Measurements from ENCODE around the gene TMEM30A. TPM values are rescaled to one million over a fixed set of nuclear protein-coding genes. Genes with fewer than 3 reads are reported as not detected.

The TMEM30A gene
- total RNA-seq, 1 donor from 2014 or later = 125 TPM

DNA sequence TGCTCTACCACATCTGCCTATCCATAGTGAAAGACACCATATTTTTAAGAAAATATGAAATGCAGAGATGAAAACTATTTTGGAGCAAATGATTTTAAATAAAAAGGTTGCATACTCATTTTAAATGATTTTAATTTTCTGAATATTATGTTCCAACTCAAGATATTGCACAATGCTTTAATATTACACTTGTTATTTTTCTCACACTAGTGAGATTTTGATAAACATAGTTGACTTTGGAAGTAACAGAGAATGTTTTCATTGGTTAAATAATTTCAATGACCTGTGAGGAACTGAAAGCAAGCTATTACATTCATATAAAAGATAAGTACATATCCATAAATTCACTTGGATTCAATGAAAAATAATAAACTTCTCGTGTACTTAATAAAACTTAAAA lies 7.2 kb upstream of the TMEM30A start:
- DNase-seq (ENCODE audit: low spot score) = no peak

- DNase-seq (ENCODE audit: low spot score) = no peak
Observed at GRCh38 chr6:75291331-75291730, 6.7 kb upstream of the TMEM30A start.

GRCh38 chr6:75290136-75290945 lies 5.7 kb upstream of the TMEM30A start:
- no peak for DNase-seq (ENCODE audit: low spot score)

- no peak for DNase-seq (ENCODE audit: low spot score)
Observed at GRCh38 chr6:75288023-75288422, 3.4 kb upstream of the TMEM30A start.

DNA sequence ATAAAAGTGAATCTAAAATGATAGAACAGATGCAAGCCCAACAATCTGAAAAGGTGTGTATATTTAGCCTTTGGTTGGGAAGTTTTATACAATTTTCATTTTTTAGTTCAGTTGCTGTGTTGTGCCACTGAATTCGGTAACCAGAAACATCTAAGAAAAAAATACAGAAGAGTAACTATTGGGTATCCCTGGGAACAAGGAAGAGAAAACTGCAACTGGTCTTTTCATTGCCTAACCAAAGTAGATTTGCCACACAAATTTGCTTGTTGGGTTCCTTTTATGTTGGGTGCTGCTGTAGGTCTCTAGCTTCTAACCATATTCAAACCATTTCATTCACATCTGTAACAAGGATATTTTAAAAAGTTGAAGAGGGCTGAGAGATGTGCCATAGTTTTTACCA lies 2.8 kb upstream of the TMEM30A start:
- DNase-seq (ENCODE audit: low spot score) = no peak

DNA sequence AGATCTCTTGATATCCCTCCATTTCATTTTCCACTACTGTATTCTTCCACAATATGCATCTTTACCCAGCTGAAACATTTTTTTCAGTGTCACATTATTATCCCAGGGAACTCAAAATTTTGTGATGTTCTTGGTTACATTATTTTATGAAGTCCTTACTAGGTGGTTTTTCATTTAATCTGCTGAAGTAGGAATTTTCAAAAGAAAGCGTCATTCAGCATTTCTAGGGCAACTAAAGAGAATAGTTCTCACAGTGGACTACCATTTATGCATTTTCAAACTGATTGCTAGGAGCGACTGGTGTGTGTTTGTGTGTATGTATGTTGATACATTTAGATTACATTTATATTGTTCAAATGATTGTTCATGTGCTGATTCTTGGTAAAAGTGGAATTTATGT lies 2.4 kb upstream of the TMEM30A start:
- DNase-seq (ENCODE audit: low spot score) = no peak

DNA sequence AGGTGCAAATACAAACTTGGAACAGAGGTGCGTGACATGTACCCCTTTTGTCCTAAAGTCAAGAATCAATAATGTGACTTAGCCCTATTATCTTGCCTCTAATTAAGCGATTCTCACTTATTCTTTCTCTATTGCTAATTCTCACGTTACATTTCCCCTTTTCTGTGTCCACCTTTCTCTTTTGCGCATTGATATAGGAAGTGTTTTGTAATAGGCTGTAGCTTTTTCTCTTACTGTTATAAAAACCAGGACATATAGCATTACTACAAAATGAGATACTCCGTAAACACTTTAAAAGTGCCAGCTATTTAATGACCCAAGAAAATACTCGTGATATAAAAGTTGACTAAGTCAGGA lies 669 bp upstream of the TMEM30A start:
- DNase-seq (ENCODE audit: low spot score) = no peak

DNA sequence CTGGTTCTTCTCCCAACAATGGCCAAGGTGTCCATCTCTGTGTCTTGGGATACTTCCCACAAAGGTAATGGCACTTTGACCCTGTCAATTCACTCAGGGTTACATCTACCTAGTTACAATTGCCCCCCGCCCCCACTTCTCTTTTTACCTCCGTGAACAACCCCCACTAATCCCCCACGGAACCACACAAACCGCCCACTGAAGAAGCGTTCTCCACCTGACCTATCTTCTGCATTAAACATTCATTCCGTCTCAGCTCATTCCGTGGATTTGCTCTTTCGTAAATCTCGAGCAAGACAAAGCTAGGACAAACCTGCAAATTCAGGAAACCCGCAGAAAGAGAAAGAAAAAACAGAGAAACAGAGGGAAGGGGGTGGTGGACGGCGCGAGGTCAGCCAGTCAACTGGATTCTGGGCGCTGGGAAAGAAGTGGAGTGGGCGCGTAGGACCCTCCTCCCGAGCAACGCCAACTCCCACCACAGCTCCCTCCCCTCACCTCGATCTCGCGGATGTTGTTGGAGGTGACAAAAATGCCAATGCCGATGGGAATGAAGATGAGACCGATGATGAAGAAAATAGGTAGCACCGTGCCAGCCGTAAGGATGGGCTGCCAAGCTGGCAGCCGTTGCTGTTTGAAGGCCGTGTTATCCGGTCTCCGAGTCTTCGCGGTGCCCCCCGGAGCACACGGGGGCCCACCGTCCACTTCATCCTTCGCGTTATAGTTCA lies 523 bp downstream of the TMEM30A start:
- DNase-seq (ENCODE audit: low spot score) = no peak

DNA sequence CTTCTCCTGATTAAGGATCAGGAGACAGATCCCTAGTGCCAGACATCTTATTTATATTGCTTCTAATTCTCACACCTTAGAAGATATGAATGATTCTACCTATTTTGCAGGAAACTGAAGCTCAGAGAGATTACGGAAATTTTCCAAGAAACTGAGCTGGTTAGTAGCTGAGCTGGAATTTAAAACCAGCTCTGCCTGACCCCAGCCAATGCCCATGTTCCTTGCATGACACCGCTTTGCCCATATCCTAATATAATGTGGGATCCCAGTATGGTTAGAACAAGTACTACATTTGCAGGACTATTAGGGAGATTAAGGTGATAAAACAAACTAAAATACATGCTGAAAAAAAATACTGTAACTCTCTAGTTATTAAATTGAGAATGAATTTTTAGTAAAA lies 1.9 kb downstream of the TMEM30A start:
- DNase-seq (ENCODE audit: low spot score) = no peak

DNA sequence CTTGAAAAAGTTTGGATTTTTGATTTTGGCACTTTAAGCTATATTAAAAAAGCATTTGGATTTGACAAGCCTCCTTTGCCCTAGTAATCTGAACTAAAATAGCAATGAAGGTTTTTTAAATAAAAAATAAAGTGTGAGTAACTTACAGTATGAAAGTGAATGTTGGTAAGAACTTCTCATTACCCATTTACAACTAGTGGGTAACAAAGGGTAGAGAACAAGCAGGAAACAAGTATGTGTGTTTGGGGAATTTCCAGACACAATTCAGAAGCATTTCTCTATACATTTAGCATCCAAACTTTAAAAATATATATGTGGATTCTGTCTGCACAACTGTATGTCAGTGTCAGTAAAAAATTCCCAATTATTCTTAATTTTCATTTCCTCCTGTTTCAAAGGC lies 2.9 kb downstream of the TMEM30A start:
- DNase-seq (ENCODE audit: low spot score) = no peak

- no peak for DNase-seq (ENCODE audit: low spot score)
Observed at GRCh38 chr6:75280131-75280855, 4.3 kb downstream of the TMEM30A start.

GRCh38 chr6:75279418-75279817 lies 5.2 kb downstream of the TMEM30A start:
- DNase-seq (ENCODE audit: low spot score) = no peak

DNA sequence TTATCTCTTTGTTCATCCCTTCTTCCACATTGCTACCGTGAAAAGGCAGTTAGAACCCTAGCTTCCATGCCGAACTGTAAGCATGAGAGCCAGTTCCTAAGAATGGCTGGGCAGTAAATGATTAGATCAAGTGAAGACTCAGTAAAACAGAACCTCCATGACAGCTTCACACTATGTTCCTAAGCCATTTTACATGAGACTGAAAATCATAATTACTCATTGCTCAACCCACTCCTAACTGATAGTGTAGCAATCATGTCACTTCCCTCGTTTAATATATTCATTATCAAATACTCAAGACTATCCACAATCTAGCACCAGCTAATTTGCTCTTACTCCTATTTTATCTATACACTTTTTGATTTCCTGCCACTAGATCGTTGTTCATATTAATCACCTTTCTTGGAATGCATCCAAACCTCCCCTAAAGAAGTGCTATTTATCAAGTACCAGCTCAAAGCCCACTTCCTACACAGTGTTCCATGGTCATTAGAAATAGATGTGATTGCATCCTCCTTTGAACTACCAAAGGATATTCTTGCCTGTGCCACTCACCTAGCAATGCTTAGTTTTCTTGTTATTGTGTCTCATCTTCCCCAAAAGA lies 6.0 kb downstream of the TMEM30A start:
- no peak for DNase-seq (ENCODE audit: low spot score)

DNA sequence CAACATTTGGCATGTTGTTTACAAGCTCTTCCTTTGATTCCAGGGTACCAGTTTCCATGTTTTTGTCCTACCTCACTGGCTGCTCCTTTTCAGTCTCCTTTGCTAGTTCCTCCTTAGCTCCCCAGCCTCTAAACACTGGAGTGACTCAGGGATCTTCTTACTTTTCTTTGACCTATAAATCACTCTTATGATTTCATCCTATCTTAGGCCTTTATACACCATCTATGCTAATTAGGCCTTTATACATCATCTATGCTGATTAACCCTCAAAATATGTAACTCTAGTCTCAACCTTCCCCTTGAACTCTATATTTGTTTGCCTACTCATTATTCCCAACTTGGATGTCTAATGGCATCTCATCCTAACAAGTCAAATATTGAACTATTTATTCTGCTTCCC lies 9.5 kb downstream of the TMEM30A start:
- no peak for DNase-seq (ENCODE audit: low spot score)

GRCh38 chr6:75273009-75273408 lies 11.6 kb downstream of the TMEM30A start:
- DNase-seq (ENCODE audit: low spot score) = no peak

DNA sequence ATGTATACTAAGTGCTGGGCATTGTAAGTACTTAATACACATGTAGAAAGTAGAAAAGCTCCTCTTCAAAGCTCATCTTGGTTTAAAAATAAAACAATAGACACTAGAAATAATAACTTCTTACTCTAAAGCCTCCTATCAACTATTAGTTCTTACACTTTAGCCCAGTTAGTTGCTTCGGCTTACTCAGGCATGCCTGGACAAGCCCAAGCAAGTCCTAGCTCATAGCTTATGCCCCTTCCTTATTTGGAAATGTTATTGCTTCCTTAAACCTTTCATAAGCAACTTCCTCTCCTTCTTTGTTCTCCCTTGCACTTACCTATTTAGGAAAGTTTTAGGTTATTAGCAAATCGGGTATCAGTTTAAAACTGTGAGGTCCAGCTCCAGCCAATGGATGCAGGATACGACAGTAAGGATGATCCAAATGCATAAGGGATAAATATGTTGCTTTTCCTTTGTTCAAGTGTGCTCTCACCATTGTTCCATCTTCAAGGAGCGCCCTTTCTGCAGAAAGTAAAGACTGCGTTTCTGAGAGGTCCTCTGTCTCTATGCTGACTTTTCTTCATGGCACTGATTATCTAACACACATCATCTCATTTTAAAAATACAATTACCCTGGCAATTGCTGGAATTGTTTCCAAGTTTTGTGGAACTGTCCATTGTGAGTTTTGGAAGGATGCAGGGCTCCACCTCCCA lies 12.3 kb downstream of the TMEM30A start:
- DNase-seq (ENCODE audit: low spot score) = no peak

- no peak for DNase-seq (ENCODE audit: low spot score)
Observed at GRCh38 chr6:75268988-75269354, 15.6 kb downstream of the TMEM30A start.

DNA sequence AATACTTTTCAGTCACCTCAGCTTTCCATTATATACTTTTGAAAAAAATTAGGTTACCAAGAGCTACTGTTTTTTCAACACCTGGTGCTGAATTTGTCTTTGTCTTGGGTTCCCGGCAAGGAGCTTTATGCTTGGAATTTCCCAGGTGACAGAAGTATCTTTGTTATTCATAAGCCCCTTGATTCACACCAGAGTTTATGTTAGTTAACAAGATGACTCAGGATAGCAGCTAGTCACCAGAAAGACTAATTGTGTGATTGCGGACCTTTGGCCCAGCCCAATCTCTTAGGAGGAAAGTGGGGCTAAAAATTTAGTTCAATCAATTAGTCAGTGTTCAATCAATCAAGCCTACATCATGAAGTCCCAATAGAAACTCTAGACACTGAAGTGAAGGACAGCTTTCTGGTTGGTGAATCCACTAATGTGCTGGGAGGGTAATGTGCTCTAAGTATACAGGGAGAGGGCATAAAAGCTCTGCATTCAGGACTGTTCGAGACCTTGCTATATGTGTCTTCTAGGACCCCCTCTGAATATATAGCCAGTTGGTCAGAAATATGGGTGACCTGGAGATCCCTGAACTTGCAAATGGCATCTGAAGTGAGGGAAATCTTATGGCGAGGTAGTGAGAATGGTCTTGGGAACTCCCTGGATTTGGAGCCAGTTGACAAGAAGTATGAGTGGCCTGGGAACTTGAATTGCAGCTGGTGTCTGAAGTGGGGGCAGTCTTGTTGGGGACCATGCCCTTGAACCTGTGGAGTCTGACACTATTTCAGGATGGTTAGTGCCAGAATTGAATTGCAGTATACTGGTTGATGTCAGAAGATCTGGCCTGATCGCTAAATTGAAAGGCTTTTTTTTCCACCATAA lies 16.2 kb downstream of the TMEM30A start:
- DNase-seq (ENCODE audit: low spot score) = no peak

- no peak for DNase-seq (ENCODE audit: low spot score)
Observed at GRCh38 chr6:75267461-75267860, 17.1 kb downstream of the TMEM30A start.

DNA sequence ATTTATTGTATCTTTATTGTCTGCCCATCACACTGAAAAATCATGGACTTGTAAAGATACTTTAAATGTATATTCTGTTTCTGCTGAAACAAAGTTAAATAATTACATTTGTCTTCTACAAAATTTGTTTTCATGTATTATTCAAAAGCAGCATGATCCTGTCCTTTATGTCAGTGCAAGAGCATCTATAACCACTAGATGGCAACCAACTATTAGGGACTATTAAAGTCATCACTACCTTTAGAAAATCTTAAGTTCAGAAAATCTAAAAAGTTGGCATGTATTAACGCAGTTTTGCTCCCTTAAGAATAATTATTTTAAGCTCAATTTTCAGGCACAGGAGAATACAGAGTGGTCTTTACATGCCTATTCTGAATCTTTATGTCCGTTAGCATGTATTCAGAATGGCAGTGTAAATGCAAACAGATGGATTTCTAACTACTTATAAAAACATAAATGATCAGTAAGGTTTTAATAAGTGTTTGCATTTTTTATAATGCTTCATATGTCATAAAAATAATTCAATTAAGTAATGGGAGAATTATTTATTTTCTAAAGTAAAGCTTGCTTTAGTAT lies 17.8 kb downstream of the TMEM30A start:
- DNase-seq (ENCODE audit: low spot score) = no peak

DNA sequence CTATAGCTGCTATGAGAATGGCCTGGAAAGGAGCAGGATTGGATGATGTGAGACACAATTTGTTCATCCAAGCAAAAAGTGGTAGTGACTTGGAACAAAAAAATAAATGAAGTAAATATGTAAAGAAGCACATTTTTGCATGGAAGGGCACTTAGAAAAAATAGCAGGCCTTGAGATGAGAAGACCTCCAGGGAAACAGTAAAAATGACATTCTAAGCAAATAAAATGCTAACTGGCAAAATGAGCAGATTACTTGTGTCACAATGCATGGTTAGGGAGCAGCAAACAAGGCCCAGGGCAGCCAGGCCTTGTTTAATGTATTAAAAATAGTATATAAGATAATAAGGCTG lies 21.2 kb downstream of the TMEM30A start:
- DNase-seq (ENCODE audit: low spot score) = no peak

Data from ureter (tissue), 1 donor.